Dendritic cell treated with granulocyte-macrophage colony-stimulating factor and Interleukin-4, amounts not matched to agents 40 ng/mL and 50 ng/mL, for 4 days (primary cell): ENCODE data around the gene HAX1.

Experiments
- H3K27ac Mint-ChIP-seq: one replicate; pipeline ENCODE4 v1.8.0; 2022; ENCODE audit warnings: mild to moderate bottlenecking, mixed read lengths
- H3K27me3 Mint-ChIP-seq: one replicate; pipeline ENCODE4 v1.8.0; 2022; ENCODE audit warnings: mild to moderate bottlenecking, mixed read lengths
- H3K36me3 Mint-ChIP-seq: one replicate; pipeline ENCODE4 v1.8.0; 2022; ENCODE audit warnings: low read depth, mixed read lengths
- H3K4me1 Mint-ChIP-seq: one replicate; pipeline ENCODE4 v1.8.0; 2022; ENCODE audit warnings: low read depth, mixed read lengths
- H3K4me3 Mint-ChIP-seq: one replicate; pipeline ENCODE4 v1.8.0; 2022; ENCODE audit warnings: mild to moderate bottlenecking, moderate library complexity, mixed read lengths
- H3K9me3 Mint-ChIP-seq: one replicate; pipeline ENCODE4 v1.8.0; 2022; ENCODE audit warnings: mixed read lengths
- intact Hi-C: fragments of 100-400 bp; cut with micrococcal nuclease; formaldehyde crosslinking; loops from one replicate; pipeline ENCODE4 v1.15.0; 2022

Gene HAX1

DNA sequence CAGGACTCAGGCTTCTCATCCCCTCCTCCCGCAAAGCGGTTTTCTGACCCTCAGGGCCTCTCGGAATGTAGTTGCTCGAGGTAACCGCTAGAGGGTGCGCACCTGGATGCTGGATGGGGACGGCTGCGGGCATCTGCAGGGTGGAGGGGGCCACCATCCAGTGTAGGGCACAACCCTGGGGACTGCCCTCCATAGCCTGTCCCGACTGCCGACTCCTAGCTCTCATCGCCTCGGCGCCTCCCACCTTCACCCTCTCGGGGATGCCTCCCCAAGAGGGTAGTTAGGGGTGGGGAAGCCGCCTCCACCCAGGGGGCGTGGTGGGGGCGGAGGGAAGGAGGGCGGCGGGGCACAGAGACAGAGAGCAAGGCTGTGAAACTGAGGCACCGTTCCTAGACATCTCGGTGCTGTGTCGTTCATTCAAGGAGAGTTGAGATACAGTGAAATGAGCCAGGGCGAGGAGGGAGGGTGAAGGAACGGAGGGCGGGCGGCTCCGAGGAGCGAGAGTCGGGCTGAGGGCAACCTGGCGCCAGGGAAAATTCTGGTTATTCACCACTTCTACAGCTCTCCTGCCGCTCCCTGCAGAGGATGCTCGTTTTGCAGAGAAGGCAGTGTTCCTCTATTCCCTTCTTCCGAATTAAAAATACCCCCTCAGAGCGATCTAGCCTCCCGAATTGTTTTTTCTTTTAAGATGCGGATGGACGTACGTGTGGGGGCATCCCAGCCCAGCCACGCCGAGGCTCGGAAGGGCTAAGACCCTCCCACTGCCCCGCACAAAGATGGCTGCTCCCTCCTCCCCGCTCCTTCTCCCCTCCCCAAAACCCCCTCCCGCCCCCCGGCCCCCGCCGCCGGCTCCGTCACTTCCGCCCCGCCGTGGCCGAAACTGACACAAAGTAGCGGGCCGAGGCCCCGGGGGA is 52.5 kb downstream of the HAX1 start, which contains the start of gene ATP8B2:
ATP8B2 (plus strand) TSS at position 857 of the 914 bp plus-strand sequence. CDS start 2,617 bp downstream, outside the sequence.
- H3K9me3 Mint-ChIP-seq = no peaks in the 10 kb centered on the region
- intact Hi-C loops = no loop called here
- peak within 1 kb of the TSS; percentile 70 for H3K4me3 Mint-ChIP-seq
- no peaks in the 10 kb centered on the region for H3K36me3 Mint-ChIP-seq
- H3K27ac Mint-ChIP-seq = peak within 1 kb of the TSS; percentile 12
- H3K27me3 Mint-ChIP-seq = peaks cover 77% of the 10 kb centered on the region
- H3K4me1 Mint-ChIP-seq = peaks cover 55% of the 10 kb centered on the region
